ENCODE measurements around the gene INTS2. TPM values are rescaled to one million over a fixed set of nuclear protein-coding genes. Genes with fewer than 3 reads are reported as not detected.

The INTS2 gene
- total RNA-seq, 5 donors from 2014 or later (not counting 1 experiment from before 2014, with no cell fraction given), result 15.2 to 21.2 (median 16.9) TPM

DNA sequence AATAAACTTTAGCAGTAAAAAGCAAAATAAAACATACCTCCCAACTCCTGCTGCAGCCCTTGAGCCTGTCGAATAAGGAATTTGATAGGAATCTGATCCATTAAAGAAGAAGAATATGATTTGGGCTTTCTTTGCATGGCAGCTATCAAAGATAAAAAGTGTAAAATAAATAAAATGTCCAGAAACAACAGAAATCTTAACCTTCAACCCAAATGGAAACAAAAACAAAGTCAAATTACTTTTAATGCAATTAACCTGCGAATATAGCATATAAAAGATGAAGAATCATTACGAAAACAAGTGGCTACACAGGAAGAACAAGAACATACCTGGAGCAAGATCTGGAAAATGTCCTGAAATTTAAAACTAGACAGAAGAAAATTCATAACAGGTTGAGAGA lies 42.9 kb downstream of the INTS2 start:
- no peak for DNase-seq
- Histone ChIP-seq H3K4me3 (ENCODE audit: control insufficient read depth in 1 of 2, extremely low read depth in 1 of 2, low read length in 1 of 2) (no peak overlapping the region), H3K9me3 (no peaks in the 10 kb centered on the region), H3K27ac (ENCODE audit: low read length) (no peak overlapping the region), H3K27me3 (replicated peaks in 1 of 2; ENCODE audit: control insufficient read depth in 2 of 2, extremely low read depth in 1 of 2, insufficient read depth in 2 of 2, low read length in 1 of 2) (no peaks in the 10 kb centered on the region), H3K36me3 (ENCODE audit: control insufficient read depth in 2 of 2, extremely low read depth in 1 of 2, insufficient read depth in 1 of 2, low read length in 1 of 2) (peaks cover 0 to 25% of the 10 kb centered on the region in 2 donors), H3K4me1 (ENCODE audit: control insufficient read depth in 1 of 2, extremely low read depth in 1 of 2, insufficient read depth in 2 of 2, low read length in 2 of 2) (no peaks in the 10 kb centered on the region)
- no peak overlapping the region for H3K27ac Mint-ChIP-seq
- peaks cover 45% of the 10 kb centered on the region for H3K36me3 Mint-ChIP-seq
- no peak for ATAC-seq (replicated peaks in 1 of 4)
- no CpG with 5 or more reads among the region's 3 CpGs for WGBS (ENCODE audit: insufficient coverage)
- ChIA-PET POLR2A (interaction anchor here (0.6 kb wide), 3 partner anchors 8 to 749 kb away, joined by 3 to 6 read pairs (median 3); no protein-coding TSS in a partner anchor), CTCF (no interaction called here)
- H3K4me3 Mint-ChIP-seq, result no peak overlapping the region
- H3K9me3 Mint-ChIP-seq, result no peaks in the 10 kb centered on the region
- no peaks in the 10 kb centered on the region for H3K27me3 Mint-ChIP-seq
- no peaks in the 10 kb centered on the region for H3K4me1 Mint-ChIP-seq

DNA sequence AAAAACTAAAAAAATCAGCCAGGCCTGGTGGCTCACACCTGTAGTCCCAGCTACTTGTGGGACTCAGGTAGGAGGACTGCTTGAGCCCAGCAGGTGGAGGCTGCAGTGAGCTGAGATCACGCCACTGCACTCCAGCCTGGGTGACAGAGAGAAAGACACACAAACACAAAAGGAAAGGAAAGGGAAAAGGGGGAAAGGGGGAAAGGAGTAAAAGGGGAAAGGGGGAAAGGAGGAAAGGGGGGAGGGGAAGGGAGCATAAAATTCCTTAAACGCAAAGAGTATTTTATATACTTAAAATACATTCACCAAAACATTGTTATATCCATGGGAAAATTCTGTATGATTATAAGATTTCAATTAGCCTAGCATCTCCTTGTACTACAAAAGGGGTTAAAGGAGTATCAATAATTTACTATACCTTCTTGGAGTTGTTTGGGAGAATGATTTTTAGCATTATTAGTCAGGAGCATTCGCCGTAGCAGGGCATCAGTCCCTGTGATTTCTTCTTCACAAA lies 47.1 kb downstream of the INTS2 start:
- no peaks in the 10 kb centered on the region for H3K9me3 ChIP-seq
- no peaks in the 10 kb centered on the region for H3K27me3 ChIP-seq (replicated peaks in 1 of 2; ENCODE audit: control insufficient read depth in 2 of 2, extremely low read depth in 1 of 2, insufficient read depth in 2 of 2, low read length in 1 of 2)
- no peaks in the 10 kb centered on the region for H3K9me3 Mint-ChIP-seq
- H3K4me3 Mint-ChIP-seq, result no peak overlapping the region
- CTCF ChIA-PET, result interaction anchor here in 1 of 2 donors (0.6 kb wide), 1 partner anchor 69 kb away, joined by 3 read pairs; no protein-coding TSS in a partner anchor
- H3K4me1 Mint-ChIP-seq, result no peaks in the 10 kb centered on the region
- POLR2A ChIA-PET, result no interaction called here
- no peak overlapping the region for H3K27ac ChIP-seq (ENCODE audit: low read length)
- no peak overlapping the region for H3K27ac Mint-ChIP-seq
- peaks cover 10 to 41% of the 10 kb centered on the region in 2 donors for H3K36me3 ChIP-seq (ENCODE audit: control insufficient read depth in 2 of 2, extremely low read depth in 1 of 2, insufficient read depth in 1 of 2, low read length in 1 of 2)
- H3K36me3 Mint-ChIP-seq, result peaks cover 37% of the 10 kb centered on the region
- WGBS (ENCODE audit: insufficient coverage), result no CpG with 5 or more reads among the region's 4 CpGs
- no peak for ATAC-seq (replicated peaks in 1 of 4)
- no peak overlapping the region for H3K4me3 ChIP-seq (ENCODE audit: control insufficient read depth in 1 of 2, extremely low read depth in 1 of 2, low read length in 1 of 2)
- H3K4me1 ChIP-seq (ENCODE audit: control insufficient read depth in 1 of 2, extremely low read depth in 1 of 2, insufficient read depth in 2 of 2, low read length in 2 of 2), result no peaks in the 10 kb centered on the region
- no peaks in the 10 kb centered on the region for H3K27me3 Mint-ChIP-seq
- DNase-seq, result no peak

DNA sequence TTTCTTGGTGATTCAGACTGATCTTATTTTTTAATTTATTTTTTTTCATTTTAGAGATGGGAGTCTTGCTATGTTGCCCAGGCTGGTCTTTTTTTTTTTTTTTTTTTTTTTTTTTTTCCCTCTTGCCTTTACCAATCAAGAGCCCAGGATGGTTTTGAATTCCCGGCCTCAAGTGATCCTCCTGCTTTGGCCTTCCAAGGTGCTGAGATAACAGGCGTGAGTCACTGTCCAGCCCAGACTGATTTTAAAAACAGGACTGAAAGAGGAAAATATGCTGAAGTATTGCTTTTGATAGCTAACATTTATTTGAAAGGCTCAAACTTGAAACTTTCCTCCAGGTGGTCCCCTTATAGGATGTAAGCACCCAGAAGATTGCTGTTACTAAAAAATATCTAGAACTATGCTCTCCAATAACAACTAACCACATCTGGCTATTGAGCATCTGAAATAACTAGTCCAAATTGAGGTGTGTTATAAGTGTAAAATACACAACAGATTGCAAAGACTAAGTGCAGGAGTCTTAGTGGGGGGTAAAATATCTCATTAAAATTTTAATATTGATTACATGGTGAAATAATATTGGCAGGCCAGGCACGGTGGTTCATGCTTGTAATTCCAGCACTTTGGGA lies 48.7 kb downstream of the INTS2 start:
- no peaks in the 10 kb centered on the region for H3K27me3 ChIP-seq (replicated peaks in 1 of 2; ENCODE audit: control insufficient read depth in 2 of 2, extremely low read depth in 1 of 2, insufficient read depth in 2 of 2, low read length in 1 of 2)
- Mint-ChIP-seq H3K9me3 (no peaks in the 10 kb centered on the region), H3K4me1 (peaks cover 0 to under 1% (median under 1%) of the 10 kb centered on the region in 3 donors), H3K4me3 (no peak overlapping the region), H3K27me3 (no peaks in the 10 kb centered on the region), H3K27ac (no peak overlapping the region), H3K36me3 (peaks cover 30% of the 10 kb centered on the region)
- DNase-seq, result no peak
- H3K36me3 ChIP-seq (ENCODE audit: control insufficient read depth in 2 of 2, extremely low read depth in 1 of 2, insufficient read depth in 1 of 2, low read length in 1 of 2), result peaks cover 10 to 47% of the 10 kb centered on the region in 2 donors
- no peak for ATAC-seq (replicated peaks in 1 of 4)
- no peaks in the 10 kb centered on the region for H3K9me3 ChIP-seq
- ChIA-PET CTCF (no interaction called here), POLR2A (interaction anchor here (0.6 to 0.7 kb wide), 2 partner anchors 14 to 143 kb away, joined by 3 to 9 read pairs; no protein-coding TSS in a partner anchor)
- 100% methylated on average over 1 of the region's 3 CpGs for WGBS (ENCODE audit: insufficient coverage)
- H3K4me1 ChIP-seq (ENCODE audit: control insufficient read depth in 1 of 2, extremely low read depth in 1 of 2, insufficient read depth in 2 of 2, low read length in 2 of 2), result no peaks in the 10 kb centered on the region
- no peak overlapping the region for H3K27ac ChIP-seq (ENCODE audit: low read length)
- no peak overlapping the region for H3K4me3 ChIP-seq (ENCODE audit: control insufficient read depth in 1 of 2, extremely low read depth in 1 of 2, low read length in 1 of 2)

DNA sequence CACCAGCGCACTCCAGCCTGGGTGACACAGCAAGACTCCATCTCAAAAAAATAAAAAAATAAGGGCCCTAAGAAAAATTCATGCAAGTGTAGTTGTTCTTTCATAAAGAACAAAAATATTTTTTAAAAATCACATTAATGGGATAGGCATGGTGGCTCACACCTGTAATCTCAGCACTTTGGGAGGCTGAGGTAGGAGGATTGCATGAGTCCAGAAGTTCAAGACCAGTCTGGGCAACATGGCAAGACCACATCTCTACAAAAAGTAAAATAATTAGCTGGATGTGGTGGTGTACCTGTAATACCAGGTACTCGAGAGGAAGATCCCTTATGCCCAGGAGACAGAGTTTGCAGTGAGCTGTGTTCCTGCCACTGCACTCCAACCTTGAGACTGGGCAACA lies 49.3 kb downstream of the INTS2 start:
- DNase-seq, result no peak
- Histone ChIP-seq H3K4me1 (ENCODE audit: control insufficient read depth in 1 of 2, extremely low read depth in 1 of 2, insufficient read depth in 2 of 2, low read length in 2 of 2) (no peaks in the 10 kb centered on the region), H3K36me3 (ENCODE audit: control insufficient read depth in 2 of 2, extremely low read depth in 1 of 2, insufficient read depth in 1 of 2, low read length in 1 of 2) (peaks cover 10 to 46% of the 10 kb centered on the region in 2 donors), H3K9me3 (no peaks in the 10 kb centered on the region), H3K27me3 (replicated peaks in 1 of 2; ENCODE audit: control insufficient read depth in 2 of 2, extremely low read depth in 1 of 2, insufficient read depth in 2 of 2, low read length in 1 of 2) (no peaks in the 10 kb centered on the region), H3K27ac (ENCODE audit: low read length) (no peak overlapping the region), H3K4me3 (ENCODE audit: control insufficient read depth in 1 of 2, extremely low read depth in 1 of 2, low read length in 1 of 2) (no peak overlapping the region)
- Mint-ChIP-seq H3K36me3 (peaks cover 31% of the 10 kb centered on the region), H3K27me3 (no peaks in the 10 kb centered on the region), H3K4me3 (no peak overlapping the region), H3K9me3 (no peaks in the 10 kb centered on the region), H3K27ac (no peak overlapping the region), H3K4me1 (peaks cover 0 to 7% (median 6%) of the 10 kb centered on the region in 3 donors)
- WGBS (ENCODE audit: insufficient coverage), result no CpG with 5 or more reads among the region's 2 CpGs
- ChIA-PET POLR2A (no interaction called here), CTCF (no interaction called here)
- ATAC-seq (replicated peaks in 1 of 4), result no peak

DNA sequence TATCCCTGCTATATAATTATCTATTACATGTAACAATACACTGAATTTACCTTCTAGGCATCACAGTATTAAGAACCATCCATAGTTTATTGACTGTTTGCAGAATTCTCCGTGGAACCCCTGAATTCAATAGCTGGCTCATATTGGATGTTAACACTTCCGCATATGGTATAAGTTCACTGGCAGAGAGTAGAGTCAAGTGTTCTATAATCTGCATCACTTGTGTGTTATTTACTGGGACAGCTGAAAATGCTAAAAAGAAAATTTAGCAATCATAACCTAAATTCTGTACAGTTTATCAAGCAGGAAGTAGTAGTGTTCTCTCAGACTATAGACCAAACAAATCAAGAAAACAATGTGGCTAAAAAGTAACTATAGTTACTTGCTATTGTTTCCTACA lies 49.9 kb downstream of the INTS2 start:
- peaks cover 10 to 45% of the 10 kb centered on the region in 2 donors for H3K36me3 ChIP-seq (ENCODE audit: control insufficient read depth in 2 of 2, extremely low read depth in 1 of 2, insufficient read depth in 1 of 2, low read length in 1 of 2)
- H3K9me3 Mint-ChIP-seq, result no peaks in the 10 kb centered on the region

DNA sequence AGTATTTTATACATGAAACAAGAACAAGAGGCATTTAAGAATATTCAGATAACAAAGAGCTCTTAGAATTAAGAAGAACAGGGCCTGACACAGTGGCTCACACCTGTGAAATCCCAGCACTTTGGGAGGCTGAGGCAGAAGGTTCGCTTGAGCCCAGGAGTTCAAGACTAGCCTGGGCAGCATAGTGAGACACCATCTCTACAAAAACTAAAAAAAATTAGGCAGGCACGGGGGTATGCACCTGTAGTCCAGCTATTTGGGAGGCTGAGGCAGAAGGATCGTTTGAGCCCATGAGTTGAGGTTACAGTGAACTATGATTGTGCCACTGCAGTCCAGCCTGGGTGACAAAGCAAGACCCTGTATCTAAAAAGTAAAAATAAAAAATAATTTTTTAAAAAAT lies 52.0 kb downstream of the INTS2 start:
- peaks cover 24% of the 10 kb centered on the region for H3K36me3 Mint-ChIP-seq
- peaks cover 0 to 7% (median 6%) of the 10 kb centered on the region in 3 donors for H3K4me1 Mint-ChIP-seq
- no CpG with 5 or more reads among the region's 3 CpGs for WGBS (ENCODE audit: insufficient coverage)
- H3K4me3 ChIP-seq (ENCODE audit: control insufficient read depth in 1 of 2, extremely low read depth in 1 of 2, low read length in 1 of 2), result no peak overlapping the region
- no peaks in the 10 kb centered on the region for H3K27me3 ChIP-seq (replicated peaks in 1 of 2; ENCODE audit: control insufficient read depth in 2 of 2, extremely low read depth in 1 of 2, insufficient read depth in 2 of 2, low read length in 1 of 2)
- no peaks in the 10 kb centered on the region for H3K9me3 Mint-ChIP-seq
- H3K4me3 Mint-ChIP-seq, result no peak overlapping the region
- POLR2A ChIA-PET, result no interaction called here
- no peak overlapping the region for H3K27ac ChIP-seq (ENCODE audit: low read length)
- CTCF ChIA-PET, result no interaction called here
- no peak for DNase-seq
- no peak overlapping the region for H3K27ac Mint-ChIP-seq
- ATAC-seq (replicated peaks in 1 of 4), result no peak
- no peaks in the 10 kb centered on the region for H3K27me3 Mint-ChIP-seq
- H3K9me3 ChIP-seq, result no peaks in the 10 kb centered on the region
- H3K4me1 ChIP-seq (ENCODE audit: control insufficient read depth in 1 of 2, extremely low read depth in 1 of 2, insufficient read depth in 2 of 2, low read length in 2 of 2), result no peaks in the 10 kb centered on the region
- peaks cover 10 to 49% of the 10 kb centered on the region in 2 donors for H3K36me3 ChIP-seq (ENCODE audit: control insufficient read depth in 2 of 2, extremely low read depth in 1 of 2, insufficient read depth in 1 of 2, low read length in 1 of 2)

More for the DNA sequence above, 49.9 kb downstream of the INTS2 start:
- Histone ChIP-seq H3K9me3 (no peaks in the 10 kb centered on the region), H3K27me3 (replicated peaks in 1 of 2; ENCODE audit: control insufficient read depth in 2 of 2, extremely low read depth in 1 of 2, insufficient read depth in 2 of 2, low read length in 1 of 2) (no peaks in the 10 kb centered on the region), H3K4me3 (ENCODE audit: control insufficient read depth in 1 of 2, extremely low read depth in 1 of 2, low read length in 1 of 2) (no peak overlapping the region), H3K27ac (ENCODE audit: low read length) (no peak overlapping the region), H3K4me1 (ENCODE audit: control insufficient read depth in 1 of 2, extremely low read depth in 1 of 2, insufficient read depth in 2 of 2, low read length in 2 of 2) (no peaks in the 10 kb centered on the region)
- Mint-ChIP-seq H3K27me3 (no peaks in the 10 kb centered on the region), H3K4me3 (no peak overlapping the region), H3K4me1 (peaks cover 0 to 7% (median 6%) of the 10 kb centered on the region in 3 donors), H3K36me3 (peaks cover 31% of the 10 kb centered on the region), H3K27ac (no peak overlapping the region)
- 100% methylated on average over 1 of the region's 2 CpGs for WGBS (ENCODE audit: insufficient coverage)
- POLR2A ChIA-PET, result no interaction called here
- ATAC-seq (replicated peaks in 1 of 4) (no peak), DNase-seq (no peak)
- CTCF ChIA-PET, result no interaction called here

All from T-cell (primary cell).